GM20000 (cell line): Measurements from ENCODE around the gene METTL24.

ENCODE experiments used
- DNase-seq: peaks from one replicate; pipeline ENCODE4 v3.0.0; 2012; ENCODE audit warnings: low spot score
- TF ChIP-seq, protein P1 (sequence below): IDR thresholded peaks from 2 replicates; pipeline ENCODE4 v1.5.1; 2012; ENCODE audit warnings: mild to moderate bottlenecking, control low read depth; ENCODE audit errors: extremely low read depth, missing control alignments

Gene METTL24

GRCh38 chr6:110345025-110345424 is 13.1 kb downstream of the METTL24 start:
- DNase-seq, result no peak
- TF ChIP-seq, protein P1, sequence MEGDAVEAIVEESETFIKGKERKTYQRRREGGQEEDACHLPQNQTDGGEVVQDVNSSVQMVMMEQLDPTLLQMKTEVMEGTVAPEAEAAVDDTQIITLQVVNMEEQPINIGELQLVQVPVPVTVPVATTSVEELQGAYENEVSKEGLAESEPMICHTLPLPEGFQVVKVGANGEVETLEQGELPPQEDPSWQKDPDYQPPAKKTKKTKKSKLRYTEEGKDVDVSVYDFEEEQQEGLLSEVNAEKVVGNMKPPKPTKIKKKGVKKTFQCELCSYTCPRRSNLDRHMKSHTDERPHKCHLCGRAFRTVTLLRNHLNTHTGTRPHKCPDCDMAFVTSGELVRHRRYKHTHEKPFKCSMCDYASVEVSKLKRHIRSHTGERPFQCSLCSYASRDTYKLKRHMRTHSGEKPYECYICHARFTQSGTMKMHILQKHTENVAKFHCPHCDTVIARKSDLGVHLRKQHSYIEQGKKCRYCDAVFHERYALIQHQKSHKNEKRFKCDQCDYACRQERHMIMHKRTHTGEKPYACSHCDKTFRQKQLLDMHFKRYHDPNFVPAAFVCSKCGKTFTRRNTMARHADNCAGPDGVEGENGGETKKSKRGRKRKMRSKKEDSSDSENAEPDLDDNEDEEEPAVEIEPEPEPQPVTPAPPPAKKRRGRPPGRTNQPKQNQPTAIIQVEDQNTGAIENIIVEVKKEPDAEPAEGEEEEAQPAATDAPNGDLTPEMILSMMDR, result no peak

DNA sequence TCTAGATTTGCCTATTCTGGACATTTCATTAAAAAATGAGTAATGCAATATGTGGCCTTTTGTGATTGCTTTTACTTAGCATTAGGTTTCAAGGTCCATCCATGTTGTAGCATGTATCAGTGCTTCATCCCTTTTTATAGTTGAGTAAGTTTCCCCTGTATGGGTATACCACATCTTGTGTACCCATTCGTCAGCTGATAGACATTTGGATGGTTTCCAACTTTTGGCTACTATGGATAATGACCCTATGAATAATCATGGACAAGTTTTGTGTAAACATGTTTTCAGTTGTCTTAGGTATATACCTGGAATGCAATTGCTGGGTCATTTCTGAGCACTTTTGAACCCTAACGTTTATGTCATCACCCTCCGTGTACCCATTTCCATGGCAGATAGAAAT is 15.4 kb downstream of the METTL24 start:
- TF ChIP-seq, protein P1, result no peak
- no peak for DNase-seq

DNA sequence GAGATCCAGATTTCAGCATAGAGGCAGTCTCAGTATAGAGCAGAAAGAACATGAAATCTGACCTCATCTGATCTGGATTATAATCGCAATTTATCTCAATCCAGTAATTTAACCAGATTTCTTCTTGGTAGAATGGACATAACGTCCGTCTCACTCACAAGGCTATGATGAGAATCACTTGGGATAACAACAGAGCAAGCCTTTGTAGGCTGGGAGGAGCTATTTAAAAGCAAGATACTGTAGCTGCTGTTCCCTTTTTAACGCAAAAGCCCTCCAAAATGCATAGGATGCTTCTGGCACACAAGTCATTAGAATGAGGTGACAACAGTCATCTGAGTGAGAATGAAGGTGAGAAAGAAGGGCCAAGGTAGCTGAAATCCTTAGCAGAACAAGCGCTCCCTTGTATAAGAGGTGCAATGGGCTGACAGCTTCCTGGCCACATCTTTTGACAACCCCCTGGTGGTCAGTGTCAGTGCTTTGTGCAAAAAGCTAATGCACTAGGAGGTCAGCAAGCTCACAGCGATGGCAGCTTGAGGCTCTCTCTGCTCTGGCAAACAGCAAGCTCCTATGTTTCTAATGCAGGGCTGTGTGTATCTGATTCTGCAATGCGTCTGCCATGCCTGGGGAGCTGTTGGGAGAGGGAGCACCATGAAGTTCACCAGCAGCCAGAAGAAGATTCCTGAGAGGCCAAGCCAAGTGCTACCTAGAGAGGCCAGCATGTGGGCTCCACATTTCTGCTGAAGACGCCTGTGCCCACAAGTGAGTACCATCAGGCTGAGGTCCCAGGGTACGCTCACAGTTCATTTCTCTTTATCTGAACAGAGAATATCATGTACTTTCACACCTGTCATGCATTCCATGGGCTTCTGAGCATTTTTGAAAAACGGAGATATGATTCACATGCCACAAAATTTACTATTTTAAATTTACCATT is 16.2 kb downstream of the METTL24 start:
- DNase-seq, result no peak
- TF ChIP-seq, protein P1, result peak; percentile 16

GRCh38 chr6:110341067-110341466 is 17.1 kb downstream of the METTL24 start:
- TF ChIP-seq, protein P1, result no peak
- no peak for DNase-seq

DNA sequence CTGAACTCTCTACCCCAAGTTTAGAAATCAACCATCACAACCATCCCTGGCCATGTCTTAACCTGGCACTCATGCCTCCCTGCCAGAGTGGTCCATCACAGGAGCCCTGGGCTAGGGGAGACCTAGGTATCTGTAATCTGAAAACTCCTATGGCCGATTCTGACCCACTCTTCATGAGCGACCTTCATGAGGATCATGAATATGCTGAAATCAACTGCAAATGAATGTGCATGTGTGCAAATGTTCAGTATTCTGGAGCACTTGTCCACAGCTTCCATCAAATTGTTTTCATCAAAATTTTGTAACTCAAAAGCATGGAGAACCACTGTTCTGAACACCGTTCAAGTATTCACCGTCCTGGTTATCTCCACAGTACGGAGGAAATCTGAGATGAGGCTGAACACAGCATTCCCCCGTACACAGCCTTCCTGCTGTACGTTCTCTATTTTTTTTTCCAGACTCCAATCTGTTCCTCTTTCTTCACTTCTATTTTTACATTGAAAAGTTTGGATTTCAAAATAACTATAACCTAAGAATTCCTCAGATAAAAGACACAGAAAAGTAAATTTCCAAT is 17.7 kb downstream of the METTL24 start:
- DNase-seq, result no peak
- TF ChIP-seq, protein P1, result no peak

- TF ChIP-seq, protein P1, result no peak
- DNase-seq, result no peak
Observed at GRCh38 chr6:110338820-110339470, 19.2 kb downstream of the METTL24 start.

- no peak for DNase-seq
- TF ChIP-seq, protein P1, result no peak
Observed at GRCh38 chr6:110337486-110337885, 20.7 kb downstream of the METTL24 start.
